ENCODE data around the gene STON2.

Gene STON2

DNA sequence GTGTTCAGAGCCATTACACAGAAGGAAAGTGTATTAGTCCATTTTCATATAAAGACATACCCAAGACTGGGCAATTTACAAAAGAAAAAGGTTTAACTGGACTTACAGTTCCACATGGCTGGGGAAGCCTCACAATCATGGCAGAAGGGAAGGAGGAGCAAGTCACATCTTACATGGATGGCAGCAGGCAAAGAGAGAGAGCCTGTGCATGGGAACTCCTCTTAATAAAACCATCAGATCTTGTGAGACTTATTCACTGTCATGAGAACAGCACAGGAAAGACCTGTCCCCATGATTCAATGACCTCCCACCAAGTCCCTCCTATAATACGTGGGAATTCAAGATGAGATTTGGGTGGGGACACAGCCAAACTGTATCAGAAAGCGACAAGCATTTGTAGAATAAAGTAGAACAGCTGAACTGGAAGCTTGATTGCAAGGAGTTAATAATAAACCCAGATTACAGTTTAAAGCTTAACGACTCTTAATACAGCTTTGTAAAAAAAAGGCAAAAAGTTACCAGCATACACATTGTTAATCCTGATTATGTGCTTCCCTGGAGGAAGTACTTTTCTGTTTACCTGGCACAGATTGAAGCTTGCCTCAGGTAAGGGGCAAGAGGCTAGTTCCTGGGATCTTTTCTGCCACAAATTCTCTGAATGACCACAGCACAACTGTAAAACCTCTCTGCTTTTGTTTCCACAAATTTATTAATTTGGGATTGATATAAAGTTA is 18.1 kb upstream of the STON2 start:
- no peak for DNase-seq (ENCODE audit: low read depth)

DNA sequence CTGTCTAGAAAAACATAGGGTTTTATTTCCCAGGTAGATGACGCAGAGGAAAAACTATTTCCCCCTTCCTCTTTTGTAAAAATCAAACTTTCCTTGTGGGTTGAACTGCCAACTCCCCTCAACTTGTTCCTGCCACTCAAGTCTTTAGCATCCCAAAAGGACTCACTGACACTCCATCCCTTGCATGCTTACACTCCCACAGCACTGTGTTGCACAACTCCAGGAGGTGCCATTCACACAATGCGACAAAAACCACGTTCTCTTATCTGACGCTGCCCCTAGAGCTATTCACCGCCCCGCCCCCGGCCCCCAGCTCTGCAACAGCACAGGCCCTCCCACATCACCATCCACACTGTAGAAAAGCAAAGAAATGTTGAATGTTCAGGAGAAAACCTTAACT is 16.9 kb upstream of the STON2 start:
- DNase-seq (ENCODE audit: low read depth): no peak

- no peak for DNase-seq (ENCODE audit: low read depth)
Observed at GRCh38 chr14:81416194-81416952, 16.2 kb upstream of the STON2 start.

GRCh38 chr14:81415781-81416180 is 15.7 kb upstream of the STON2 start:
- DNase-seq (ENCODE audit: low read depth): no peak

GRCh38 chr14:81414123-81414522 is 14.0 kb upstream of the STON2 start:
- DNase-seq (ENCODE audit: low read depth): no peak

GRCh38 chr14:81412779-81413178 is 12.7 kb upstream of the STON2 start:
- no peak for DNase-seq (ENCODE audit: low read depth)

DNA sequence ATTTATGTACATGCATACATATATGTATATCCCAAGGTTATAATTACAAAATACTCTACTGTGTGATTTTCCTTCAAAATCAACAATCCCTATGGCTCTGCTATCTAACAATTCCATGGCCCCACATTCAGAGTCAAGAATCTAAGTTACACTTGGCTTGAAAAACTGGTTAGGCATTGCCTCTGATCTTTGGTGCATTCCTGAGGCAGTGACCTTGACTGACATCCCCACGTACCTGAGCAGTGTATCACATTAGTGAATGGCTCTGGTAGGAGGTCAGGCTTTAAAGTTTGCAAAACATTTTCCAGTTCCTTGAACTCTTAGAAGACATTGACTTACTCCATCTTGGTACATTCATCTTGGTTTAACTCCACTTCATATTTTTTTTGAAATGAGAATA is 8.5 kb upstream of the STON2 start:
- DNase-seq (ENCODE audit: low read depth): no peak

DNA sequence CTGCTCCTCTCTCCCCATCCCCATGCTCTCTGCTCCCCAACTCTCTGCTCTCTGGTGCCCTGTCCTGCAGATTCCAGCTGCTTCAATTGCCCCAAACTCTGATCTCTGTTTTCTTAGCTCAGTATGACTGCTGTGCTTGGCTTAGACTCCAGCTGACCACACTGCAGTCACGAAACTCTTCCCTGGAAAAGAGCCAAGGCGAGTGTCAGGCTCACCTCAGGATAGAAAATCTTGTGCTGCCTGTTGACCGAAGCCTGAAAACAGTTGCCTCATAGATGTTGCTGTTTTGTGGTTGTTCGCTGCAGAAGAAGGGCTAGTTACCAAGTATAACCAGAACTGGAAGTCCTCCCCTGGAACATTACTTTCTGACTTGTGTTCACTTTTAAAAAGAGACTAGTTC is 6.7 kb upstream of the STON2 start:
- DNase-seq (ENCODE audit: low read depth): no peak

DNA sequence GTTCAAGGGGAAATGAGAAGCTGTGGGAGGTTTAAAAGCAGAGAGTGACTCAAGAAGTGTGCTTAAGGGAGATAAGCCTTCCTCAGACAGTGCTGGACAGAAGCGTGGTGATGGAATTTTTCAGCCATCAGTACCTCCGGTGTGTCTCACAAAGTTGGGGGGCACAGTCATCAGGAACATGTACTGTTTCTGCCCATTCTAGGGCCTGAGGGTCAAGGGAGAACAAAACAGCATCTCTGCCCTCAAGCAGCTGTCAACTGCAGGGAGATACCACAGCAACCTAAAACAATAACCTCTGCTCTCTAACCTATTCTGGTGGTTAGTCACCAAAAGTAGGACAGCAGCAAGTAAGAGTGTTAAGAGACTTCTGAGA is 2.0 kb upstream of the STON2 start:
- no peak for DNase-seq (ENCODE audit: low read depth)

GRCh38 chr14:81401420-81402122 is 1.4 kb upstream of the STON2 start:
- no peak for DNase-seq (ENCODE audit: low read depth)

DNA sequence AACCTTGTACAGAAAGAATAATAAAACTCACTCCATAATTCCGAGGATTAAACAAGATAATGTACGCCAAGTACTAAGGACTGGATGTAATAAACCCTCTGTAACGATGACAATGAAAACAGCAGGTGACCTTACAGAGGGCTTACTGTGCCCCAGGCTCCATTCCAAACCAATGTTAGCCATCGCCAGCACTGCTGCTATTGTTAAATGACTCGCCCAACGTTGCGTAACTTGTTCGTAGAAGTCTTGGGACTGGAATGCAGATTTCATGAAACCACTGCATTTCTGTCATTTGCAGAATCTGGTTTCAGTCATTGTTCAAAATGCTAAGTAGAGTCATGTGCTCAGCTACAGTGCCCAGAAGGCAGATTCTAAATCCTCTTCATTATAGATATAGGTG is 728 bp upstream of the STON2 start:
- DNase-seq (ENCODE audit: low read depth): no peak

DNA sequence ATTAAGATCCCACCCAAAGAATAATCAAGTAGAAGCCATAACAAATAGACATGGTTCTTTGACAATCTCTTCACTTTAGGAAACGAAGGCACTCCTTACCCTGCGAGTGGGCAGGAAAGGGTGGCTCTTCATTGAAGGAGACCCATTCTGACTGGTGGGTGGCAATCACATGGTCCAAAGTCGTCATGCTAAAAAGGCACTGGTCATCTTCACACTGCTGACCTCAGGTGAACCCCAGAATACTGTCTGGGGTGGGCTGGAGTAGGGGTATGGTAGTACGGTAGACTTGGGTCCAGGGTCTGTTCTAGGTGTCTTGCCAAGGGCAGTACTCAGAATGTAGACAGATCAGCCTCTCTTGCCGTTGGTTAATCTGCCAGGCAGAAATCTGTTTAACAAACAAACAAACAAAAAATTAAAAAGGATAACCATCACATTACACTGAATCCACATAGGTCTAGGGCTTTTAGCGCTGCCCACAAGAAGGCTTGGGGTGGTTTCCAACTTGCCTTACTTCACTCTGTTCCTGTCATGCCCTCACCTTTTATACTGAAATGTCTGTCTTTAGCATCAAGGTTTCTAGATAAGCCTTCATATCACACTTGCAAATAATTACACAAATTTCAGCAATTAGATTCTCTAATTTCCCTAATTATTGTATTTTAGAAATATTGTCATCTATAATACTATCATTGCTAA is 1.8 kb downstream of the STON2 start:
- DNase-seq (ENCODE audit: low read depth): no peak

- no peak for DNase-seq (ENCODE audit: low read depth)
Observed at GRCh38 chr14:81396113-81396512, 4.0 kb downstream of the STON2 start.

DNA sequence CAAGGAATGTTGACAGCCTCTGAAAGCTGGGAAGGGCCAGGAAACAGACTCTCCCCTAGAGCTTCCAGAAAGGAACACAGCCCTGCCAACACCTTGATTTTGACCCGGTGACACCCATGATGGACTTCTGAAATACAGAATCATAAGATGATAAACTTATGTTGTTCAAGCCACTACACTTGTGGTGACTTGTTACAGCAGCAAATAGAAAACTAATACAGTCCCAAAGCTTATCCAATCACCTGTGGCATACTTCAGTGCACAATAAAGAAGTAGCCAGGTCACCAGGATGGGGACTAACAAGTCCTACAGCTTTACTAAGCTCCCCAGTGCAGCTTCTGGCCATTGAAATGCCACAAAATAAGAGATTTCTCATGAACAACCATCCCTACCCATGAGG is 5.4 kb downstream of the STON2 start:
- DNase-seq (ENCODE audit: low read depth): no peak

DNA sequence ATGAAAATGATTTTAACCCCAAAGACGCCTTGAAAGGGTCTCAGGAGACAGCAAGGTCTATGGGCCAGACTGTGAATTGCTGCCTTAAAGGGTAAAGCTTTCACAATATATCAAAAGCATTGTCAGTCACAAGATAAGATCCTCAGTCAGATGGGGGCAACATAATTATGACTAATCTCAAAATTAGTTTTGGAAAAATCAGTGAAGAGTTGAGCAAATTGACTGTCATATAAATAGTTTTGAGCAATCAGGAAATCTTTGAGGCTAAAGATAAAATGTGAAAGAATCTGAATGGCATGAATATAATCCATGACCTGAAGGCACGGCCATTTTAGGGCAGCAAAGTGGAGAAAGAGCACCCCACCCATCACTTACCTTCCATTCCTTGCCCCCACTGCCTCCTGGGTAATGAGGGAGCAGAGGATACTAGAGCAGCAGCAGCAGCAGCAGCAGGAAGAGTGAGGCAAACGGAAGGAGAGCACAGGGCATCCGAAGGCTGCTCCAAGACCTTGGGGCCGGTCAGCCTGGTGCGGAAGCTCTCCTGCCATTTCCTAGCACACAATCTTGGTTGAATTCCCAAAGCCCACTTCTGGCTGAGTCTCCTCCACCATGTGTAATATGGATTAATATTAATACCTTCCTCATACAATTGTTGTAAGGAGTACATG is 7.0 kb downstream of the STON2 start:
- no peak for DNase-seq (ENCODE audit: low read depth)

DNA sequence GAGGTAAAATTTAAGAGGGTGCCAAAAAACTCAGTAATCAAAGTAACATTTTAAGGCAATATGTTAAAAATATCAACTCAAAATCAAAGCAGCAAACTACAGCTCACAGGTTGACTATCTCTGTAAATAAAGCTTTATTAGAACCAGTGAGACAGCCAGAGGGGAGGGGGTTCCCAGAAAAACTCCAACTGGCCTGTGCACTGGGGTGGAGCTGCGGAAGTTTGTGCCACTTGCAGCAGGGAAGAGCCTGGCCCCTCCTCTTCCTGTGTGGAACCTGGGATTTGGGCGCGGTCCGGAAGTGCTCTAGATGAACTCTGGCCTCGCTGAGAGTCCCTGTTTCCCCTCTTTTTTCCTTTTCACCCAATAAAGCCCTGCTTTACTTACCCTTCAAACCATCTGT is 8.1 kb downstream of the STON2 start:
- no peak for DNase-seq (ENCODE audit: low read depth)

- DNase-seq (ENCODE audit: low read depth): no peak
Observed at GRCh38 chr14:81390696-81391095, 9.4 kb downstream of the STON2 start.

- DNase-seq (ENCODE audit: low read depth): no peak
Observed at GRCh38 chr14:81388336-81388735, 11.8 kb downstream of the STON2 start.

GRCh38 chr14:81386290-81386745 is 13.8 kb downstream of the STON2 start:
- DNase-seq (ENCODE audit: low read depth): no peak

DNA sequence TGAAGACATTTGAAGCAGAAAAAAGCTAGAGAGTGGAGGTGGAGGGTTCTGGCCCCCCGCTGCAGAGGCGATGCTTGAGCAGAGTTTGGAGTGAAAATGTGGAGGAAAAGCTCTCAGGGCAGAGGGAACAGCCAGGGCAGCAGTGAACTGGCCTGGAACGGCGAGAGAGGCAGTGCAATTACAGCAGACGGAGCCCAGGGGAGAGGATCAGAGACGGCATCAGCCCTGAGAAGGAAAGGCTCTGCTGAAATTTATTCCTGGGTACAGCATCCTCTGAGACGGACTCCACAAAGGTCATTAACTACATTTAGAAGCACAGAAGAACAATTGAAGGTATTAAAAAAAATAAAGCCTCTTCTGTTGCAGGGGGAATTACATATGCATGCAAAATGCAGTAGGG is 14.2 kb downstream of the STON2 start:
- no peak for DNase-seq (ENCODE audit: low read depth)

- DNase-seq (ENCODE audit: low read depth): no peak
Observed at GRCh38 chr14:81385419-81385818, 14.7 kb downstream of the STON2 start.

DNA sequence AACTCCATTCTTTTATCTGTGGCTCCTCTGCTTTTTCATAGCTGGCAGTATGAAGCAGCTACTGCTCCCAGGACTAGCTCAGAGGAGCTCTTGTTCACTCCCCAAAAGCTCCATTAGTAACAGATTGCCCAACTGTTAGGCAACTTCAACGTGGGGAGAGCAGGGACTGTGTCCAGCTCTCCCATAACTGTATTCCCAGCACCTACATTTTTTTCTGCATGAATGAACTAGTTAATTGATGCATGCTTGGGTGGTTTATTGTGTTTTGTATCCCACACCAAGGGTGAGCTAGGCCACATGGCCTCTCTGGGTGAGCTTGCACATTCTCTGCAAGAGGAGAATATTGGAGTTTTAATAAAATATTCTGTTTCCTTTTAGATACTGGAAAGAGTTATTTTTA is 15.2 kb downstream of the STON2 start:
- no peak for DNase-seq (ENCODE audit: low read depth)

Measured in activated gamma-delta T cell treated with anti-CD3 and anti-CD28 coated beads, Interleukin-2, amount 50 U/mL, for 16 hours (primary cell).